Endothelial cell of hepatic sinusoid (primary cell): ENCODE measurements around the gene NTHL1.

ENCODE experiments used
- in situ Hi-C: cut with HindIII; loops from 2 replicates; pipeline ENCODE4 v1.10.0; 2017; ENCODE audit warnings: low sequenced_read_pairs

The NTHL1 gene

DNA sequence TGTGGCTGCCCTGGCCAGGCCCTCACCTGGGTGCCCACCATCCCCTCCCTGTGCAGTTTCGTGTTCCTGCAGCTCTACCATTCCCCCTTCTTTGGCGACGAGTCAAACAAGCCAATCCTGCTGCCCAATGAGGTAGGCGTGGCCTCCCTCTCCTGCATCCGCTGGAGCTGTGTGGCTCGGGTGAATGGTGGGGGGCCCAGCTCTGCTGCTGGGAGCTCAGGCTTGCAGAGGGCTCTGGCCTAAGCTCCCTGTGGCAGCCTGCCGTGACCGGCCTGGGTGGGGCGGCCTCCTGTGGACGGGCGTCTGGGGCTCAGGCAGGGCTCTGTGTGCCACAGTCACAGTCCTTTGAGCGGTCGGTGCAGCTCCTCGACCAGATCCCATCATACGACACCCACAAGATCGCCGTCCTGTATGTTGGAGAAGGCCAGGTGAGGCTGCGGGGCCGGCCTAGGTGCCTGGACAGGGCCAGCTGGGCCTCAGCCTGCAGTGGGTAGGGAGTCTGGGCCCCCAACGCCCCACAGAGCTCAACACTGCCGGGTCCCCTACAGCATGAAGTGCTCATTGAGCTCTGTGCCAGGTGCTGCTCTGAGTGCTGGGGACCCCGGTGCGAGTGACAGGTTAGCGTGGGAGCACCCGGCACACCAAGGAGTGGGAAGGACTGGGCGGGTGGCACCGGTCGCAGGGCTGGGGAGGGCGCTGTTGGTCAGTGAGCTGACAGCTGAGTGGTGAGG, 37.4 kb upstream of the NTHL1 start:
- in situ Hi-C loops: no loop called here

DNA sequence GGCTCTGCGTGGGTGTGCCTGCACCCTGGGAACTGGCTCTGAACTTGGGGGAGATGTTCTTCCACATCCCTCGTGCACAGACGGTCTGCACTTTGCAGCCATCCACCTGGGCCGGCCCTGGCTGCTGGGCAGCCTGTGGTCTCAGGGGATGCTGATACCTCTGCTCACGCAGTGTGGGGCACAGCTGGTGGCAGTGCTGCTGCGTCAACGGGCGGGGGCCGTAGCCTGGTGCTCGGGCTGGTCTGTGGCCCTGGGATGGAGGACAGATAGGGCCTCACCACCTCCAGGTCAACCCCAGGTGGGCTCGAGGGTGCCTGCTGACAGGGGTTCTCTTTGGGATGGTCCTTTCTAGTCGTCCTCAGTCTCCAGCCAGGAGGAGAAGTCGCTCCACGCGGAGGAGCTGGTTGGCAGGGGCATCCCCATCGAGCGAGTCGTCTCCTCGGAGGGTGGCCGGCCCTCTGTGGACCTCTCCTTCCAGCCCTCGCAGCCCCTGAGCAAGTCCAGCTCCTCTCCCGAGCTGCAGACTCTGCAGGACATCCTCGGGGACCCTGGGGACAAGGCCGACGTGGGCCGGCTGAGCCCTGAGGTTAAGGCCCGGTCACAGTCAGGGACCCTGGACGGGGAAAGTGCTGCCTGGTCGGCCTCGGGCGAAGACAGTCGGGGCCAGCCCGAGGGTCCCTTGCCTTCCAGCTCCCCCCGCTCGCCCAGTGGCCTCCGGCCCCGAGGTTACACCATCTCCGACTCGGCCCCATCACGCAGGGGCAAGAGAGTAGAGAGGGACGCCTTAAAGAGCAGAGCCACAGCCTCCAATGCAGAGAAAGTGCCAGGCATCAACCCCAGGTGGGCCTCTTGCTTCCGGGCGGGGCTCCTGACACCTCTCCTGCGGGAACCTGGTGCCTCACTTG, 36.5 kb upstream of the NTHL1 start:
- in situ Hi-C loops: no loop called here

DNA sequence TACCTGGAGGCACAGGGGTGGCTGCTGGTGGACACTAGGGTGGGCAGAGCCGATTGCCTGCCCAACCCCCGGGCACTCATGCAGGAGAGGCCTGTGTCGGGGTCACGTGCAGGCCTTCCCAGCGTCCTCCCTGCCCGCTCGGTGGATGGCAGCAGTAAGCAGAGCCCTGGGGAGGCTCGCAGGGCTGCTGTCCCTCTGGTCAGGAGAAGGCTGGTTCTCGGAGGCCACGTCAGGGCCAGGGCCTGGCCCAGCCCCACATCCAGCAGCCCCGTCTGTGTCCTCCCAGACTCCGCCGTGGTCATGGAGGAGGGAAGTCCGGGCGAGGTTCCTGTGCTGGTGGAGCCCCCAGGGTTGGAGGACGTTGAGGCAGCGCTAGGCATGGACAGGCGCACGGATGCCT, 35.8 kb upstream of the NTHL1 start:
- in situ Hi-C loops: no loop called here

DNA sequence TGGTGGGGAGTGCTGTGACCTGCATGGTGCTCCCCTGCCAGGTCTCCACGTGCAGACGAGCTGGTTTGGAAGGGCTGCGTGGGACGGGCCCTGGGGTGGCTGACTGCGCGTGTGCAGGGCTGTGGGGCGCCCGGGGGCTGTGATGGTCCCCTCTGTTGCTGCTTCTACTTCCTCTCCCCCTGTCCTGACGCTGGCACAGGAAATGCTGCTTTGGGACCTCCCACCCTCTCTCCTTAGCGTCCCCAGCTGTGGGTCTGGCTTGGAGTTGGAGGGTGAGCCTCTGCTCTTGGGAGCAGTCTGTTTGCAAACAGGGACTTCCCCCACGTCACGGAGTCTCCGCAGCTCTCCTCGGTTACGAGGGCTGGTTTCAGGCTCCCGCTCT, 35.3 kb upstream of the NTHL1 start:
- in situ Hi-C loops: no loop called here

DNA sequence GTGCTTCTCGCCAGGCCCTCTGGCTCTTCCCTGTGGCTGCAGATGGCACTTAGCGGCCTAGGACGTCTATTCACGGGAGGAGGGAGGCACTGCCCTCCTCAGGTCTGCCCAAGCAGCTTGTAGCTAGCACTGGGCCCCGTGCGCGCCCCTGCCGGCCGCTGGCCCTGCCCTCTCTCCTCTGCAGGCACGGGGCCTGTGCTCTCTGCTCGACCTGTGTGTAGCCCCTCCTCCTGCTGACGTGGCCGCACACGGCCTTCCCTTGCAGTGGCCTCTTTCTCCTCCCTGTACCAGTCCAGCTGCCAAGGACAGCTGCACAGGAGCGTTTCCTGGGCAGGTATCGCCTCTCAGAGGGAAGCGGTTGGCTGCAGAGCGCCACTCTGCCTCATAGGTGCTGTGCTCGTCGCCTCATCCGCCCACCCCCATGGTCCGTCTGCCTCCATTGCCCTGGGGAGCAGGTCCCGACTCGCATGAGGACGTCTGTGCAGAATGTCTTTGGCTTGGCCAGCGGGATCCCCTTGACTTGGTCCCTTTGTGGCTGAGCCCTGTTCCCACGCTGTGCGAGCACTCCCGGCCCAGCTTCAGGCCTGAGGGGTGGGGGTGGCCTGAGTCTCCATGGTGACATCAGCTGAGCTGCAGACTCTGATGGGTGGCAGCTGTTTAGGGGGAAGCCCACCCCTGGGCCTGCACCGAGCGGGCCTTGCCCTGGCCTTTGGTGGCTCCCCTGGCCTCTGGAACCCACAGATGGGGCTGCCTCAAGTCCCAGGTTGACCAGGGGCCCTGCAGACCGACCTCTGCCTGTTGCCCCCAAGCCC, 34.7 kb upstream of the NTHL1 start:
- in situ Hi-C loops: no loop called here

DNA sequence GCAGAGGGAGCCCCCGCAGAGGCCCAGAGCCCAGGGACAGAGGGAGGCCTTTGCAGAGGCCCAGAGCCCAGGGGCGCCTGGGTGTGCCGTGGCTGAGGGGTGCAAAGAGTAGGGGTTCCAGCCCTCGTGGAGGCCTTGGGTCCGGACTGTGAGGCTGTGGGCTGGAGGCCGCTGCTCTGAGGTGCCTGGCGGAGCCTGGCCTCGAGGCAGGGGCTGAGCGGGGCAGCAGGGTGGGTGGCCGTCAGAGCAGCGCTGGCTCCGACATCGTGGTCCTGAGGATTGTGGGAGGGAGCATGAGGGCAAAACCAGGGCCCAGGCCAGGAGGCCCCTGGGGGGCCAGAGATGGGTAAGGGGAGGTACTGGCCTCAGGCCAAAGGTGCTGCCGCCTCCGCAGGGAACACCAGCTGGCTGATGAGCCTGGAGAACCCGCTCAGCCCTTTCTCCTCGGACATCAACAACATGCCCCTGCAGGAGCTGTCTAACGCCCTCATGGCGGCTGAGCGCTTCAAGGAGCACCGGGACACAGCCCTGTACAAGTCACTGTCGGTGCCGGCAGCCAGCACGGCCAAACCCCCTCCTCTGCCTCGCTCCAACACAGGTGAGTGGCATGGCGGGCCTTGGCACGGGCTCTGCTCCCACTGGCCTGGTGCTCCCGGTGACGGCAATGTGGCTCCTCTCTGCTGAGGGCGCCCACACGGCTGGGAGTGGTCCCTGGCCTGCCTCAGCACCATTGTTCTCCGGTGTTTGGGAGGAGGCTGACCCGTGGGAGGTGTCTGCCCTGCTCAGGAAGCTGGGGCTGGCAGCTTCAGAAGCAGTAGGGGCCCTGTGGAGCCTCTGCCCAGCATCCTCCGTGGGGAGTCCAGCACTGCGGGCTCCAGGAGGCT, 33.8 kb upstream of the NTHL1 start:
- in situ Hi-C loops: no loop called here

DNA sequence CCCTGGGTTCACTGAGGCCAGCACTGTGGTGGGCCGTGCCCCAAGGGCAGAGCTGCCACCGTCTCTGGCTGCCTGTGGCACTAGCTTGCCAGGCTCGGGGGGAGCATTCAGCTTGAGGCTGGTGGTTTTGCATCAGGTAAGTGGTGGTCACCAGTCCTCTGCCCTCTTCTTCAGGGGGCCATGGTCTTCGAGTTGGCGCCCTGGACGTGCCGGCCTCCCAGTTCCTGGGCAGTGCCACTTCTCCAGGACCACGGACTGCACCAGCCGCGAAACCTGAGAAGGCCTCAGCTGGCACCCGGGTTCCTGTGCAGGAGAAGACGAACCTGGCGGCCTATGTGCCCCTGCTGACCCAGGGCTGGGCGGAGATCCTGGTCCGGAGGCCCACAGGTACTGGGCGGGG, 32.4 kb upstream of the NTHL1 start:
- in situ Hi-C loops: loop anchor here (5.0 kb wide), 2 partner anchors 43 to 87 kb away; no protein-coding TSS in a partner anchor

DNA sequence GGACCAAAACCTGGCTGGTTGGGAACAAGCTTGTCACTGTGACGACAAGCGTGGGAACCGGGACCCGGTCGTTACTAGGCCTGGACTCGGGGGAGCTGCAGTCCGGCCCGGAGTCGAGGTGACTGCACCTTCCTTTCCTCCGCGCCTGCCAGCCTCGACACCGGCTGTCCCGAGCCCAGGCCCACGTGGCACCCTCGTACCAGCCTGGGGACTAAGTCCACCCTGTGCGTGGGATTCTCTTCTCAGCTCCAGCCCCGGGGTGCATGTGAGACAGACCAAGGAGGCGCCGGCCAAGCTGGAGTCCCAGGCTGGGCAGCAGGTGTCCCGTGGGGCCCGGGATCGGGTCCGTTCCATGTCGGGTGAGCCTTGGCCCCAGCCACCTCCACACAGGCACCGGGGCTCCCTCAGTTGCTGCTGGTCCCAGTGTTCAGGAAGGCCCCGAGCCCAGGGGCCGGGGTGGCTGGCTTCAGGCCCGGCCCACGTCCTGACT, 31.7 kb upstream of the NTHL1 start:
- in situ Hi-C loops: loop anchor here (5.0 kb wide), 2 partner anchors 42 to 88 kb away; no protein-coding TSS in a partner anchor

DNA sequence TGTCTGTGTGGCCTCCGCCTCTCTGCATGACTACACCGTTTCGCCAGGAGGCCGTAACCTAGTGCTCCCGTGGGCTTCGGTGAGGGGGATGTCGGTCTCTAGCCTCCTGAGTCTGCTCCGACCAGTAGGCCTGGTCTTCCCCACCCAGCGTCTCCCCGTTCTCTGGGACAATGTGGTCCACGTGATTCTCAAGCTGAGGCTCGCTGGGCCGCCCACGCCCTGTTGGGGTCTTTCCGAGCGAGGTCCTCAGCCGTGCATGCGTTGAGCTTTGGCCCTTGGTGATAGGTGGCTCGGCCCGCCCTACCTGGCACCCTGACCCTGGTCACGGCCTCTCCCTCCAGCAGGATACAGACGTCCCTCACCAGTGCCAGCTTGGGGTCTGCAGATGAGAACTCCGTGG, 31.1 kb upstream of the NTHL1 start:
- in situ Hi-C loops: loop anchor here (5.0 kb wide), 2 partner anchors 41 to 89 kb away; no protein-coding TSS in a partner anchor

DNA sequence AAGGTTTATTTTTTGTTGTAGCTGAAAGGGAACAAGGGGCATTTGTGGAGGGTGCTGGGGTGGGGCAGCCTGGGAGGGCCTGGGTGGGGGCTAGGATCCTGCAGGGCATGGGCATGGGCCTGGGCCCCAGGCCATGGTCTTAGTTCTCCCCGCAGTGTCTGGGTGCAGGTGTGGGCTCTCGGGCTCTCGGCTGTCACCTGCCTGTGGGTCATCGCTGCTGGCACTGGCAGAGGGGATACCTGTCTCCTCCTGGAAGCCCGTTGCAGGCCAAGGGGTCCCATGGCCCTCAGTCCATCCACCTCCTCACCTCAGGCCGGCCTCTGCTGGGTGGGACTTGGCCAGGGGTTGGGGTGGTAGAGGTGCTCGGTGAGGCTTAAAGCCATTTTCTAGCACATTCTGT, 30.5 kb upstream of the NTHL1 start:
- in situ Hi-C loops: loop anchor here (5.0 kb wide), 2 partner anchors 41 to 89 kb away; no protein-coding TSS in a partner anchor

DNA sequence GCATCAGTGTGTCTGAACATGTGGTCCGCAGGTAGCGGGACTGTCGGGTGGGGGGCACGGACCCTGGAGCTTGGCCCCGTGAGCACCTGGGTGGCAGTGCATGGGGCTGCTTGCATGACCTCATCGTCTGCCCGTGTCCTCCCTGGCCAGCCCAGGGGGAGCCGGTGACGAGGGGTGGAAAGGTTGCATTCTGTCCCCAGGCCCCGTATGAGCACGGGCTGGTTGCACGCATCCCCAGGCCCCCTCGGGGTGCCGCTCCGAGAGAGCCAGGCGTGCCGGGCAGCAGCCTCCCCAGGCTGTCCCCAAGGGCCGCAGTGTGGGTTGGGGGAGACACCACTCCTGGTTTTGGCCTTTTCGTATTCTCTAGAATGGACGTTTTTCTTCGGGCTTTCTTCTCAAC, 30.1 kb upstream of the NTHL1 start:
- in situ Hi-C loops: loop anchor here (5.0 kb wide), 2 partner anchors 40 to 90 kb away; no protein-coding TSS in a partner anchor

DNA sequence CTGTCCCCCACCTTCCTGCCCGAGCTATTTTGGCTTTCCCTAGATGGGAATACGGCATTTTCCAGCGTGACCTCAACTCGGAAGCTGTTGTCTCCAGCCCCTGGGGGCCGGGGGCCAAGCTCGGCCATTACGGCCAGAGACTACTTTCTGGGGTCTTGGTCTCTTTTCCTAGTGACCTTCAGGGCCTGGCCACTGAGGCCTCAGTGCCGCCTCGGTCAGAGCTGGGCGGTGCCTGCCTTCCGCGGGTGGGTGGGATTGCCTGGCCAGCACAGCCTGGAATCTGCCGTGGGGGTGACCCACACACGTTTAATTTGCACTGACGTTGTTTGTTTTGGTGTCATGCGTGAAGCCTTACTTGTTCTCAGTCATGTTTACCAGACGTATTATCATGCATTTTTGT, 29.4 kb upstream of the NTHL1 start:
- in situ Hi-C loops: loop anchor here (5.0 kb wide), 2 partner anchors 40 to 90 kb away; no protein-coding TSS in a partner anchor

DNA sequence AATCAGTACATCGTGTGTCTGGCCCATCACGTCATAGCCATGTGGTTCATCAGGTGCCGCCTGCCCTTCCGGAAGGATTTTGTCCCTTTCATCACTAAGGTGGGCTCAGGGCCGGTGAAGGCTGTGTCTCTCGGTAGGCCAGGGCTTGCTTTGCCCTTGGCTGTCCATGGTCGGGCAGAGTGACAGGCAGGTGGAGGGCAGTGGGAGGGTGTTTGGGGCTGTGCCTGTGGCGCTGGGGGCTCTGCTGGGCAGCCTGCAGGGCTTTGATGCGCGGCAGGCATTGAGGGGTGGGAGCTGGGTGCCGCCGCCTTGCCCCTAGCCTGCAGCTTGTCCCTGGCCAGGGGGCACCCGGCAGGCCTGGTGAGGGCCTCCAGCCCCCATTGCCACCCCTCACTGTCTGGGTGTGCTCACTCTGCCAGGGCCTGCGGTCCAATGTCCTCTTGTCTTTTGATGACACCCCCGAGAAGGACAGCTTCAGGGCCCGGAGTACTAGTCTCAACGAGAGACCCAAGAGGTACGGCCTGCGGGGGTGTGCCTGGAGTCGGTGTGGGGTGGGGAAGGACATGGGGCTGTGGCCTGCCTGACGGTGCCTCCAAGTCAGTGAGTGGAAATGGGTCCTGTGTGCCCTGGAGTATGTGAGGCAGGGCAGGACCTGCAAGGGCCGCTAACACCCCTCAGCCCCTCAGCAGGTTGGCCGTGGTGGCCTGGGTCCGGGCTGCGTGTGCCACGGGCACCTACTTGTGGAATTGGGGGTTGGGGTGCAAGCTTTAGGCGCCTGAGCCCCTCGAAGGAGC, 28.6 kb upstream of the NTHL1 start:
- in situ Hi-C loops: loop anchor here (5.0 kb wide), 2 partner anchors 39 to 91 kb away; no protein-coding TSS in a partner anchor

DNA sequence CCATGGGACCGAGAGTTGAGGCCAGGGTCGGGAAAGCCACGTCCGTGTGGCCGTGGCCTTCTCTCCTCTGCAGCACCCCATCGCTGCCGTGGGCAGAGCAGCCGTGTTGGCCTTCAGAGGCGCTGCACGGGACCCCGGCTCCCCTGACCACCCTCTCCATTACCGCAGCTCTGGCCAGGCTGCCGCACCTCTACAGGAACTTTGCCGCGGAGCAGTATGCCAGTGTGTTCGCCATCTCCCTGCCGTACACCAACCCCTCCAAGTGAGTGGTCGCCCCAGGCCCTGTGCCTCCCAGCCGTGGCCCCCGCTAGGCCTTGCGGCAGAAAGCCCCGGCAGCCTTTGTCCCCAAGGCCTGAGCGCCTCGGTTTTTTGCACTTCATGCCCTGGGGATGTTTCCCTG, 28.0 kb upstream of the NTHL1 start:
- in situ Hi-C loops: loop anchor here (5.0 kb wide), 2 partner anchors 38 to 92 kb away; no protein-coding TSS in a partner anchor

DNA sequence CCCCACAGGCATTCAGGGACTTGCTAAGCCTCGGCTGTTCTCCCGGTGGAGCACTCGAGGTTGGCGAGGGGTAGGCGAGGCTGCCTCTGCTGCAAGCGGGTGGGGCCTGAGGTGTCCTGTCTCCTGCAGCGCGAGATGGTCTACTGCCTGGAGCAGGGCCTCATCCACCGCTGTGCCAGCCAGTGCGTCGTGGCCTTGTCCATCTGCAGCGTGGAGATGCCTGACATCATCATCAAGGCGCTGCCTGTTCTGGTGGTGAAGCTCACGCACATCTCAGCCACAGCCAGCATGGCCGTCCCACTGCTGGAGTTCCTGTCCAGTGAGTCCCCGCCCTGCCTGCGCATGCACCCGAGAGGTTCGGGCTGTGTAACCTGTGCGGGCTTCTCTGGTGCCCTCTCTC, 26.4 kb upstream of the NTHL1 start:
- in situ Hi-C loops: no loop called here

DNA sequence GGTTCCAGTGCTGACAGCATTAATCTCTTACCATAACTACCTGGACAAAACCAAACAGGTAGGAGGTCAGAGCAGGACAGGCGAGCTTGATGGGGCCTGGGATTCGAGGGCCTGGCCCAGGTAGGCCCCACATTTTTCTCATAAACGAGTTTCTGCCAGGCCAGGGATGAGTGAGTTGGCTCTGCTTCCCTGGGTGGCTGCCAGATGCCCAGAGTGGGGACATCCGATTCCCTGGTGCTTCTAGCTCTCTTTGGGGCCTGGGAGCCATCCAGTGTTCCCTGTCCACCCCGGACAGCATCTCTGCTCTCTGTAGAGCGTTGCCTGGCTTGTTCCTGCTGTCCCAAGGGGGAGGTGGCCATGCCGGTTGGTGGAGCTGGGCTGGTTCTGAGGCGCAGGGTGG, 25.3 kb upstream of the NTHL1 start:
- in situ Hi-C loops: no loop called here

DNA sequence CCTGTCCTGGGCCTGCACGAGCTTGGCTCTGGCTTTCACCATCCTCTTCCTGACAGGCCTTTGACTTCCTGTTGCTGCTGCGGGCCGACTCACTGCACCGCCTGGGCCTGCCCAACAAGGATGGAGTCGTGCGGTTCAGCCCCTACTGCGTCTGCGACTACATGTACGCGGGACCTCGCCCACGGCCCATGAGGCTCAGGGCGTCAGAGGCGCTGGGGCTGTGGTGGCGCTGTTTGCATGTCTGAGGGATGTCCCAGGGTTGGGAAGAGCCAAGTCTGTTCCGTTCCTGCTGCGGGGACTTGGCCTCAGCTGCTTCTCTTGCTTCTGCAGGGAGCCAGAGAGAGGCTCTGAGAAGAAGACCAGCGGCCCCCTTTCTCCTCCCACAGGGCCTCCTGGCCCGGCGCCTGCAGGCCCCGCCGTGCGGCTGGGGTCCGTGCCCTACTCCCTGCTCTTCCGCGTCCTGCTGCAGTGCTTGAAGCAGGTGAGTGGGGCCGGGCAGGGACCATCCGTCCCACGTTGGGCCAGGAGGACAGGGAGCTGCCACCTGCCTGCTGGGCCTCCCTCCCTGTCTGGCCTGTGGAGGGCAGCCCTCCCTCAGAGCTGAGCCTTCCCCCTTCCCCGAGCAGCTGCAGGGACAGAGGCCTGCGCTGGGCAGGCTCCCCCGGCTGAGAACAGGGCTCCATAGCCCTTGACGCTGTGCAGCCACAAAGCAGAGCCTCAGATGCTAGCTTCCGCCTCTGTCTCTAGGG, 24.0 kb upstream of the NTHL1 start:
- in situ Hi-C loops: no loop called here
